C1 segment of cervical spinal cord (tissue), 14 donors: ENCODE results near the gene PRKAR2B.
"Not testable (repeated sequence)": the region's sequence is repeated elsewhere in the genome, so short reads cannot be mapped to it uniquely, and the experiment has no call there.

Source experiments
- DNase-seq, 14 donors: peaks; one replicate each; lab custom pipeline; 2025; lab: John Stamatoyannopoulos, UW

The PRKAR2B gene

GRCh38 chr7:107077699-107078516 lies 33.4 kb downstream of the PRKAR2B start:
- DNase-seq = no peak

GRCh38 chr7:107078517-107078966 lies 34.0 kb downstream of the PRKAR2B start:
- DNase-seq = no peak

DNA sequence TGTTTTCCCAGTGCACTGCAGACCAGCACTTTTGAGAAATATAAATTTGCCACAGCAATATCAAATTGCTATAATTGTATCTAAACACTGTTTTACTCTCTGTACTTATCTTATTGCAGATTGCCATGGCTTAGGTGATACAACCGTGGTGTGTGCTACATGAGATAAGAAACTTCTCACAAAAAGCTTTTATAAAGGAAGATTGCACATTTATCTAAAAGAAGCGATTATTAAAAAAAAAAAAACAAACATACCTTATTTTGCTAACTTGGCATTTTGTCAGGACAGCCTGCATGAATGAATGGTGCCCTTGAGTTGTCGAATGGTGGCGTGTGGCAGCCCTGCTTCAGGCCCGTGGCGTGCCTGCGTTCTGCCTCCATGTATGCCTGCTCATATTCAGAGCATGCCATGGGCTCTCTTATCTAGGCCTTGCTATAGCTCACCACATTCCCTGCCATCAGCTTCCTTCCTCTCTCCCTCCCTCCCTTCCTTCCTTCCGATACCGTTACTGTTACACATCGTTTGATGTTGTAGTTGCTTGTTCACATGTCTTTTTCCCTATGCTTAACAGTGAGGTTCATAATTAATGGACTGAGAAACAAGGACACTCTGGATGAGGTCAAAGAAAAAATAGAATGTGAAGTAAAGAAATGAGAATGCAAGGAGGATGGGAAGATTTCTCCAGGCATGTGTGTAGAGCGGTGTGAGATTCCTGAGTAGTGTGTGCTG lies 34.9 kb downstream of the PRKAR2B start:
- no peak for DNase-seq

DNA sequence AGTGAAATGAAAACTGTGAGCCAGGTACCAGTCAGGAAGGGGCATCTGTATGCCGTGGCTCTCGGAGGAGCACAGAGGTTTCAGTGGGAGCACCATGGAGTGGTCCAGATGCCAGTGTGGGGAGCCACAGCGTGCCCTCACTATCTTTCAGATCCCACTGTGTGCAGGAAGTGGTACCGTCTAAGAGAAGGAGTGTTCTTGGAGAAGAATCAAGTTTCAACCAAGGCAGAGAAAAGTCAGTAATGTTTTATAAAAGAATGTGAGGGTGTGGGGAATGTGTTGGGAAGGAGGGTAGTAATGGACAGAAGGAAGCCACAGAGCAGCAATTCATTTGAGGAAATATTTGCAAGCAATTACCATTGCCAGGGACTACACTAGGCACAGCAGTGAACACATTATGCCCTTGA lies 35.6 kb downstream of the PRKAR2B start:
- no peak for DNase-seq

DNA sequence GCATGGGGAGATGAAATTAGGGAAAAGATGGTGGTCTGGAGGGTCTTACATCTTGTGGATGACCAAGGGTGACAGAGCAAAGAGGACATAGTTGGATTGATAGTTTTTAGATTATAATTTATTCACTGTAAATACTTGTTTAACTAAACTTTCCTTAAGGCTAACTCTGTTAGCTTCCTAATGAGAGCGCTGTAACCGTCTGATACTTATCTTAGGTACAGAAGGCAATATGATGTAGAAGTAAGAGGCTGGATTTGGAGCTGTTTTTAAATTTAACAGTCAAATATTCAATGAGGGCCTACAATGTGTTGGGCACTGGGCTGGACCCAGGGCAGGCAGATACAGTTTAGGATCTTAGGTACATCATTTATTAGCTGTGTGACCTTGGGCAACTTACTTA lies 36.0 kb downstream of the PRKAR2B start:
- no peak for DNase-seq

DNA sequence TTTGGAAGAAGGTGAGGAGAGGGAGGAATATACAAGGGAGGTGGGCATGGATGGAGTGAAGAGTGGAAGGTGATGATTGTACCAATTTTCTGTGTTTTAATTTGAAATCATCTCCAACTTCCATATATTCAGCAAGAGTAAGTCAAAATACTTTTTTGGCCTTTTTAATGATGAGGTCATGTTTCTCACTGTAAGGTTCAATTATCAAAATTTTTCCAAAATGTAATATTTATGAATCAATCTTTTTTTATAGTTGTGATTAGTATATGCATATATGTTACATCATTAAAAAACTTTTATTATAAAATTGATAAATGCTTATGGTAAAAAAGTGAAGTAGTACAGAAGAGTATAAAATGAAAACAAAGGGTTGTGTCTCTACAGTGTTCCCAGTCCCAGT lies 40.7 kb downstream of the PRKAR2B start:
- DNase-seq = no peak

DNA sequence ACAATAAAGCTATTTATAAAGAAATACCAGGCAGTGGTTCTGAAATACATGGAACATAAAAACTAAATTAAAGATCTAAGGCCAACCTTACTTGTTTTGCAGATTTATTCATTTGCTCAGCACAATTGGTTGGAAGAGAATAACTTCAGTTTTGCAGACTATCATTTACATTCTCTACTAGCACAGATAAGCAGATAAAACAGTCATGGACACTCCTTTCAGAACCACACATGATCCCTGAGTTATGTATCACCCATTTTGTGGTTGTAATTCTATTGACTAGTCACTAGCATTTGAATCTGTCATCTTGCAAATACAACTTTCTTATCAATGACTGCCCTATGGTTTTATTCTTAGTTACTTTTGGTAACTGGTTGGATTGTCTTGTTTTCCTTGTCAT lies 45.1 kb downstream of the PRKAR2B start:
- DNase-seq = no peak

- no peak for DNase-seq
Measured at GRCh38 chr7:107090457-107090856, 46.0 kb downstream of the PRKAR2B start.

DNA sequence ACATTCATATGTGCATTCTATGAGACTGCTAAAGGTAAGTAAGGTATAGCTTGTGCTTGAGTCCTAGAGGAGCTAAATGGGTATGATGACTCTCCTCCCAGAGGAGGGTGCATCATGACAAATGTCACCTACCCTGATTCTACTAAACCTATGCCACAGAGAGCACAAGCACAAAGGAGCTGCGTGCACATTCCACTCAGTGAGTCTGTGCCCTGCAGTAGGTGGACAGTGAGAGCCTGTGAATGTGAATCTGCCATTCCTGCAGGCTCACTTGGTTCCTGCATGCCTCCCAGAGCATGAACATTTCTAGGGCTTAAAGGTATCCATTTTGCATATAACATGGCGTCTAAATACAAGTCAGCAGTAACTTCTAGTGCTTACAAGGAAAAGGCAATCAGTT lies 46.8 kb downstream of the PRKAR2B start:
- DNase-seq = no peak

DNA sequence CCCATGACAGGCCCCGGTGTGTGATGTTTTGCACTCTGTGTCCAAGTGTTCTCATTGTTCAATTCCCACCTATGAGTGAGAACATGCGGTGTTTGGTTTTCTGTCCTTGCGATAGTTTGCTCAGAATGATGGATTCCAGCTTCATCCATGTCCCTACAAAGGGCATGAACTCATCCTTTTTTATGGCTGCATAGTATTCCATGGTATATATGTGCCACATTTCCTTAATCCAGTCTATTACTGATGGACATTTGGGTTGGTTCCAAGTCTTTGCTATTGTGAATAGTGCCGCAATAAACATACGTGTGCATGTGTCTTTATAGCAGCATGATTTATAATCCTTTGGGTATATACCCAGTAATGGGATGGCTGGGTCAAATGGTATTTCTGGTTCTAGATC lies 49.2 kb downstream of the PRKAR2B start:
- DNase-seq = not testable (repeated sequence)

DNA sequence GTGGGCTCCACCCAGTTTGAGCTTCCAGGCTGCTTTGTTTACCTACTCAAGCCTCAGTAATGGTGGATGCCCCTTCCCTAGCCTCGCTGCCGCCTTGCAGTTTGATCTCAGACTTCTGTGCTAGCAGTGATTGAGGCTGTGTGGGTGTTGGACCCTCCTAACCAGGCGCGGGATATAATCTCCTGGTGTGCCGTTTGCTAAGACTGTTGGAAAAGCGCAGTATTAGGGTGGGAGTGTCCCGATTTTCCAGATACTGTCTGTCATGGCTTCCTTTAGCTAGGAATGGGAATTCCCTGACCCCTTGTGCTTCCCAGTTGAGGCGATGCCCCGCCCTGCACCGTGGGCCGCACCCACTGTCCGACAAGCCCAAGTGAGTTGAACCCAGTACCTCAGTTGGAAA lies 54.6 kb downstream of the PRKAR2B start:
- not testable (repeated sequence) for DNase-seq

DNA sequence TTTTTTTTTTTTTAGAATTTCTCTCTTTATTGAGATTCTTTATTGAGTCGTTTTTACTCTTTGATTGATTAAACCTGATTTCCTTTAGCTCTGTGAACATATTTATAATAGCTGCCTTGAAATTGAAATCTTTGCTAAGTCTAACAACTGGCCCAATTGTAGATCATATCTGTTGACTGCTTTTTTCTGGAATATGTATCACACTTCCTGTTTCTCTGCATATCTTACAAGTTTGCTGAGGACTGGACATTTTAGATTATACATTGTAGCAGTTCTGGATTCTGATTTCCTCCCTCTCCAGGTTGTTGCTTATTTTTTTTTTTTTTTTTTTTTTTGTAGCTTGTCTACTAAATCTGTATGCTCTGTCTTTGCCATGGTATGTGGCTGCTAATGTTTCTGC lies 56.3 kb downstream of the PRKAR2B start:
- DNase-seq = no peak

- DNase-seq = no peak
Measured at GRCh38 chr7:107103369-107103768, 58.9 kb downstream of the PRKAR2B start.

DNA sequence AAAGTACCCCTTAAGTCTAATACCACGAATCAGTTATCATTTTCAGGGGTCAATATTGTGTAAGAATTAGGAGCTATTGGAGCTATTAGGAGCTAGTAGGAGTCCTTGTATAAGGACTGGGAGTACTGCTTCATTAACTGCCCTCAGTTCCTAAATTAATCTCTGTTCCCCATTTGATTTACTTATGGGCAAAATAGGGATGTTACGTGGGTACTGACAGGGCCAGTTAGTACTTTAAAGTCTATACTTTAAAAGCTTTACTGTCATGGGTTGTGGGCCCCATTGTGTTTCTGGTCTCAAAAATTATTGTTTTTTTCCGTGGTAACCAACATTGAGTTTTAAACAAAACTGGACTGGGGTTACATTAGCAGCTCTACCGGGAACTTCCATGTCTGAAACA lies 60.3 kb downstream of the PRKAR2B start:
- DNase-seq = no peak

DNA sequence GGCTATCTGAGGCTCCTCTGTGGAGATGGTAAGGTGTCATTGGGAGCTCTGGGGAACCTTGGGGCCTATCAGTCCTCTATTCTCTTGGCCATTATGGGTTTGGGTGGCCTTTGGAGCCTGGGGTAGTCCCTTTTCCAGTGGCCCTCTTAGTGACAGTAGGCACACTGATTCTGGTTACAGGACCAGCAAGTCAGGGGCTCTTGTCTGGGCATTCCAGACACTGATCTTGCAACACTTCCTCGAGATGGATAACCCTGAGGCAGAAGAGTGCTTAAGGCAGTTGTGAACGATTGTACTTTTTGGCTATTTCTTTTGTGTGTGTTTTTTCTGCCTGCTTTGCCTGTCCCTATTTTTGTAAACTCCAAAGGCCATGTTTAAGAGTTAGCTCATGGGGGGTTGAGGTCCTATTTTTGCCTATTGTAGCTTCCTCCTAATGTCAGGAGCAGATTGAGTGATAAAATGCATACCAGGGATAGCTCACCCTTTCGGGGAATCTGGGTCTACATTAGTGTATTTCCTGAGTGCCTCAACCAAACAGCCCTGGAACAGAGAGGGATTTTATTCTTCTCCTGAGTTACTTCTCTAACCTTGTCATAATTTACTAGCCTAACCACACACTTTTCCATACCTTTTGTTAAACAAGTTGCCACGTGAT lies 61.2 kb downstream of the PRKAR2B start:
- no peak for DNase-seq

DNA sequence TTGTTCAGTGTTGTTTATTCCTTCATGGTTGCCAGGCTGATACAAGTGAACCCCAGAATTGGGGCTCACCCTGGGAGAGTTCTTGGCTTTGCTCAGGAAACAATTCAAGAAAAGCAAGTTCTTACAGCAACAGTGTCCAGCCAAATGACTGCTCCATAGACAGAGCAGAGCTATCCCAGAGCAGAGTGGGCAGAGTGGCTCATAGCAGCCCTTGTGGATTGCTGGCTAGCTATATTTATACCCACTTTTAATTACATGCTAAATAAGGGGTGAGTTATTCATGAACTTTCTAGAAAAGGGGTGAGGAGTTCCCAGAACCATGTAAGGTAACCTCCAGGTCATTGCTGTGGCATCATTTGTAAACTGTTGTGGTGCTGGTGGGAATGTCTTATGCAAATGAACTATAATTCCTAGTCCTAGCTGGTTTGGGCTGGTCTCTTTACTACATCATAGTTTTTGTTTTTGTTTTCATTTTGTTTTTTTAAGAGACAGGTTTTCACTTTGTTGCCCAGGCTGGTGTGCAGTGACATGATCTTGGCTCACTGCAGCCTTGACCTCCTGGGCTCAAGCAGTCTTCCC lies 64.4 kb downstream of the PRKAR2B start:
- DNase-seq = peak in 2 of 14 donors; percentile 2 to 12

- DNase-seq = no peak
Measured at GRCh38 chr7:107109955-107110354, 65.5 kb downstream of the PRKAR2B start.

- peak in 1 of 14 donors; percentile 39 for DNase-seq
Measured at GRCh38 chr7:107111196-107111595, 66.7 kb downstream of the PRKAR2B start.

DNA sequence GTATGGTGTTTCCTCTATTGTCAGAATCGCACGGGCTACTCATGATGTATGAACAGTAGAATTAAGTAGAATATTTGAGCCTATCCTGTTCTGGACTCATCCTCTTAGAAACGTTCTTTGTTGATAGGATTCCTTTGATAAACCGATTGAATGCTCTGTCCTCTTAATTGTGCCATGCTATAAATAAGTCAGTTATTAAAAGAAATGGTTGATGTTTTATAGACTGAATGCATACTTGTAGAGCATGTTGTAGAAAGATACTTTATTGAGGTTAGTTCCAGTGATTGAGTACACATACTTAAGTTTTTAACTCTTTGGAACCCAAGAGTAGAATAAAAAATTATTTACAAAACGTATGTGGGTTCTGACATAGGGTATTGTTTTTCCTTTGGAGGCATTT lies 69.4 kb downstream of the PRKAR2B start:
- no peak for DNase-seq

DNA sequence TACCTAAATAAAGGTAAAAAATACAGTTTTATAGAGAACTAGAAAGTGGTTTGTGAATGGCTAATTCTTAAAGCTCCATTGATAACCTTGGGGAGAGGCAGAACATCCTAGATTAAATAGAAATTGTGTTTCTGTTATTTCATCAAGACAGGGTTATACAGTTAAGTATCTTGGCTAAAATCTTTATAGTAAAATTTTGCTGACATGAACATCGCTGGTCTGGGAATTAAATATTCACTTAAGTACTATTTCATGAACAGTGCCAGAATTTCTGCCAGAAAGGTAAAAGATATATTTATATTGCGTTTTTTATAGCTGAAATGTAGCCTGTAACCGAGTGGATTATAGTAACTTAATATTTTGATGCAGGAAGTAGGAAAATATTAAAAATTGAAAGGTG lies 70.6 kb downstream of the PRKAR2B start:
- DNase-seq = no peak

GRCh38 chr7:107115762-107116540 lies 71.4 kb downstream of the PRKAR2B start:
- DNase-seq = no peak
